Colonic mucosa (tissue), 4 donors: ENCODE measurements around the gene GPR157. TPM values are rescaled to one million over a fixed set of nuclear protein-coding genes. Genes with fewer than 3 reads are reported as not detected.
"Not testable (repeated sequence)": the region's sequence is repeated elsewhere in the genome, so short reads cannot be mapped to it uniquely, and the experiment has no call there.

Experiments
- DNase-seq: peaks from one replicate; pipeline ENCODE4 v3.0.0-alpha.2; 2020
- H3K27ac ChIP-seq: fragments of 200-600 bp; one replicate; pipeline ENCODE4 v1.8.0; 2021
- H3K27me3 ChIP-seq: fragments of 200-600 bp; one replicate; pipeline ENCODE4 v1.8.0; 2021
- H3K36me3 ChIP-seq: fragments of 200-600 bp; one replicate; pipeline ENCODE4 v1.8.0; 2021
- H3K4me1 ChIP-seq: fragments of 200-600 bp; one replicate; pipeline ENCODE4 v1.8.0; 2021; ENCODE audit warnings: mild to moderate bottlenecking
- H3K4me3 ChIP-seq: fragments of 200-600 bp; one replicate; pipeline ENCODE4 v1.8.0; 2021
- H3K9ac ChIP-seq, 2 donors: one replicate each; pipeline ENCODE4 v1.7.0; 2013; ENCODE audit warnings: control low read depth in 2 of 2, low read depth in 2 of 2, low read length in 2 of 2
- H3K9me3 ChIP-seq: fragments of 200-600 bp; one replicate; pipeline ENCODE4 v1.8.0; 2021
- CTCF ChIP-seq: fragments of 200-600 bp; IDR thresholded peaks from one replicate; pipeline ENCODE4 v1.8.0; 2022; ENCODE audit warnings: antibody characterized with exemption, mild to moderate bottlenecking
- intact Hi-C: fragments of 100-400 bp; cut with DNase I; formaldehyde crosslinking; loops from one replicate; pipeline ENCODE4 v1.14.1; 2022
- total RNA-seq, 2 donors: library from RNA; stranded (reverse); fragmentation: NEBNext Ultra II Directional in 1 of 2; extraction: Animal tissue kit (Norgen Biotek cat#: 25700) in 1 of 2; gene quantifications; one replicate each; pipeline ENCODE4 v1.2.1, GENCODE V29; 2021
- donor health status: healthy.
- donor health status: DM: no; HTN: no; CAD: no.
- donor health status: DM: no; HTN: no; CAD: no.

The GPR157 gene
- total RNA-seq, 2 donors from 2014 or later: 12.2 to 15.9 TPM

GRCh38 chr1:9161342-9161741, 32.4 kb upstream of the GPR157 start:
- Histone ChIP-seq H3K27ac (no peak overlapping the region), H3K9ac (no peak overlapping the region), H3K4me3 (no peak overlapping the region), H3K9me3 (no peaks in the 10 kb centered on the region), H3K4me1 (peaks cover 4% of the 10 kb centered on the region), H3K27me3 (no peaks in the 10 kb centered on the region), H3K36me3 (no peaks in the 10 kb centered on the region)
- intact Hi-C loops: no loop called here
- no peak for DNase-seq
- TF ChIP-seq CTCF: no peak

- no peak for TF ChIP-seq CTCF
- Histone ChIP-seq H3K36me3 (no peaks in the 10 kb centered on the region), H3K4me3 (no peak overlapping the region), H3K9me3 (no peaks in the 10 kb centered on the region), H3K27me3 (no peaks in the 10 kb centered on the region), H3K9ac (no peak overlapping the region), H3K27ac (no peak overlapping the region), H3K4me1 (peaks cover 4% of the 10 kb centered on the region)
- DNase-seq: no peak
- intact Hi-C loops: no loop called here
Observed at GRCh38 chr1:9160079-9160717, 31.3 kb upstream of the GPR157 start.

GRCh38 chr1:9155879-9156278, 27.0 kb upstream of the GPR157 start:
- intact Hi-C loops: no loop called here
- TF ChIP-seq CTCF: no peak
- no peak overlapping the region for H3K9ac ChIP-seq

GRCh38 chr1:9155405-9155804, 26.5 kb upstream of the GPR157 start:
- H3K9ac ChIP-seq, H3K27ac ChIP-seq, H3K36me3 ChIP-seq, H3K4me1 ChIP-seq, H3K27me3 ChIP-seq, H3K4me3 ChIP-seq, intact Hi-C loops, H3K9me3 ChIP-seq, DNase-seq: not testable (repeated sequence)

More at GRCh38 chr1:9155879-9156278, 27.0 kb upstream of the GPR157 start:
- Histone ChIP-seq H3K4me1 (no peaks in the 10 kb centered on the region), H3K36me3 (no peaks in the 10 kb centered on the region), H3K27me3 (no peaks in the 10 kb centered on the region), H3K4me3 (no peak overlapping the region), H3K9me3 (no peaks in the 10 kb centered on the region), H3K27ac (no peak overlapping the region)
- DNase-seq: no peak

GRCh38 chr1:9153152-9153551, 24.2 kb upstream of the GPR157 start:
- H3K4me1 ChIP-seq: no peaks in the 10 kb centered on the region
- H3K4me3 ChIP-seq: no peak overlapping the region
- H3K27ac ChIP-seq: no peak overlapping the region
- no peak overlapping the region for H3K9ac ChIP-seq
- no peaks in the 10 kb centered on the region for H3K27me3 ChIP-seq
- no peak for TF ChIP-seq CTCF
- no peaks in the 10 kb centered on the region for H3K36me3 ChIP-seq
- intact Hi-C loops: no loop called here
- no peak for DNase-seq
- H3K9me3 ChIP-seq: no peaks in the 10 kb centered on the region

- intact Hi-C loops: no loop called here
- no peak overlapping the region for H3K27ac ChIP-seq
- no peaks in the 10 kb centered on the region for H3K9me3 ChIP-seq
- DNase-seq: no peak
- H3K27me3 ChIP-seq: no peaks in the 10 kb centered on the region
- TF ChIP-seq CTCF: no peak
- H3K9ac ChIP-seq: no peak overlapping the region
- H3K4me3 ChIP-seq: no peak overlapping the region
- no peaks in the 10 kb centered on the region for H3K4me1 ChIP-seq
- no peaks in the 10 kb centered on the region for H3K36me3 ChIP-seq
Observed at GRCh38 chr1:9152535-9152934, 23.6 kb upstream of the GPR157 start.
